Activated T-cell treated with anti-CD3 and anti-CD28 coated beads, Interleukin-2, amount 50 U/mL, for 72 hours (primary cell): ENCODE measurements around the gene ASPDH. TPM values are rescaled to one million over a fixed set of nuclear protein-coding genes. Genes with fewer than 3 reads are reported as not detected.

Experiments
- ATAC-seq, 2 donors: fragments of 150-1000 bp; cut with Tn5 transposase; replicated peaks in 1 of 2; 2 replicates each; pipeline ENCODE4 v1.10.0; 2021; ENCODE audit warnings: moderate library complexity in 2 of 2, mild to moderate bottlenecking in 1 of 2
- DNase-seq, 2 donors: peaks; one replicate each; pipeline ENCODE4 v3.0.0; 2021 to 2022; ENCODE audit warnings: mixed read lengths in 1 of 2
- H3K27ac Mint-ChIP-seq: one replicate; pipeline ENCODE4 v1.8.0; 2022; ENCODE audit warnings: mild to moderate bottlenecking, moderate library complexity, mixed read lengths
- H3K27me3 Mint-ChIP-seq: one replicate; pipeline ENCODE4 v1.8.0; 2022; ENCODE audit warnings: low read depth, mixed read lengths
- H3K36me3 Mint-ChIP-seq, 2 donors: one replicate each; pipeline ENCODE4 v1.8.0; 2022; ENCODE audit warnings: mixed read lengths in 2 of 2, mild to moderate bottlenecking in 1 of 2; ENCODE audit not compliant: insufficient read depth in 2 of 2
- H3K4me1 Mint-ChIP-seq: one replicate; pipeline ENCODE4 v1.8.0; 2022; ENCODE audit warnings: low read depth, mixed read lengths
- H3K4me3 Mint-ChIP-seq, 2 donors: one replicate each; pipeline ENCODE4 v1.8.0; 2022; ENCODE audit warnings: mild to moderate bottlenecking in 2 of 2, mixed read lengths in 2 of 2, moderate library complexity in 2 of 2
- H3K9me3 Mint-ChIP-seq, 2 donors: one replicate each; pipeline ENCODE4 v1.8.0; 2022; ENCODE audit warnings: mixed read lengths in 2 of 2
- total RNA-seq, 2 donors: library from RNA; stranded (reverse); gene quantifications; one replicate each; pipeline ENCODE4 v1.2.3, GENCODE V29; 2022

The ASPDH gene
- total RNA-seq, 2 donors from 2014 or later, result not detected

GRCh38 chr19:50467566-50467965 is 46.1 kb downstream of the ASPDH start:
- Mint-ChIP-seq H3K9me3 (no peaks in the 10 kb centered on the region), H3K36me3 (no peaks in the 10 kb centered on the region), H3K4me3 (no peak overlapping the region), H3K27ac (no peak overlapping the region), H3K4me1 (no peaks in the 10 kb centered on the region), H3K27me3 (no peaks in the 10 kb centered on the region)
- no peak for ATAC-seq
- DNase-seq, result no peak

- Mint-ChIP-seq H3K27me3 (no peaks in the 10 kb centered on the region), H3K4me1 (no peaks in the 10 kb centered on the region), H3K9me3 (no peaks in the 10 kb centered on the region), H3K4me3 (no peak overlapping the region), H3K36me3 (no peaks in the 10 kb centered on the region), H3K27ac (no peak overlapping the region)
- no peak for DNase-seq
- ATAC-seq, result no peak
Observed at GRCh38 chr19:50466706-50467039, 47.0 kb downstream of the ASPDH start.

- Mint-ChIP-seq H3K4me1 (peaks cover 4% of the 10 kb centered on the region), H3K27me3 (no peaks in the 10 kb centered on the region), H3K36me3 (no peaks in the 10 kb centered on the region), H3K27ac (no peak overlapping the region), H3K9me3 (no peaks in the 10 kb centered on the region), H3K4me3 (no peak overlapping the region)
- ATAC-seq, result no peak
- no peak for DNase-seq
Observed at GRCh38 chr19:50465986-50466705, 47.6 kb downstream of the ASPDH start.

GRCh38 chr19:50465000-50465399 is 48.7 kb downstream of the ASPDH start:
- Mint-ChIP-seq H3K36me3 (no peaks in the 10 kb centered on the region), H3K4me1 (peaks cover 14% of the 10 kb centered on the region), H3K27ac (no peak overlapping the region), H3K9me3 (no peaks in the 10 kb centered on the region), H3K27me3 (no peaks in the 10 kb centered on the region), H3K4me3 (no peak overlapping the region)
- DNase-seq (no peak), ATAC-seq (no peak)

GRCh38 chr19:50464348-50464747 is 49.4 kb downstream of the ASPDH start:
- Mint-ChIP-seq H3K36me3 (no peaks in the 10 kb centered on the region), H3K4me1 (peaks cover 19% of the 10 kb centered on the region), H3K27me3 (no peaks in the 10 kb centered on the region), H3K27ac (no peak overlapping the region), H3K9me3 (no peaks in the 10 kb centered on the region), H3K4me3 (no peak overlapping the region)
- ATAC-seq (no peak), DNase-seq (no peak)

GRCh38 chr19:50462970-50463369 is 50.7 kb downstream of the ASPDH start:
- no peak for ATAC-seq
- Mint-ChIP-seq H3K9me3 (no peaks in the 10 kb centered on the region), H3K27me3 (peaks cover 5% of the 10 kb centered on the region), H3K4me1 (peaks cover 19% of the 10 kb centered on the region), H3K36me3 (no peaks in the 10 kb centered on the region), H3K27ac (no peak overlapping the region), H3K4me3 (no peak overlapping the region)
- DNase-seq, result no peak

Other genes starting within 250 kb of the ASPDH start
- gene KCNC3, start 184.5 kb downstream of the ASPDH start, total RNA-seq, result 1 to 10 TPM; 5.2 to 8.3 TPM
- gene NAPSA, start 148.3 kb downstream of the ASPDH start, total RNA-seq, result 10 to 100 TPM; 43.2 to 53.3 TPM
- gene NR1H2, start 137.5 kb downstream of the ASPDH start, total RNA-seq, result 10 to 100 TPM; 68.2 to 80.1 TPM
- gene POLD1, start 129.6 kb downstream of the ASPDH start, total RNA-seq, result 100 to 1,000 TPM; 133 to 162 TPM
- 1 to 10 TPM; 1.6 to 2.1 TPM for gene SPIB, start 95.0 kb downstream of the ASPDH start, total RNA-seq
- gene MYBPC2, start 81.0 kb downstream of the ASPDH start, total RNA-seq, result 1 to 10 TPM in 1 of 2 donors, under 1 TPM in 1; 0.86 to 1.3 TPM
- gene EMC10, start 37.4 kb downstream of the ASPDH start, total RNA-seq, result 10 to 100 TPM; 26.6 to 33.9 TPM
- under 1 TPM in 1 of 2 donors, not detected in 1; 0.76 TPM for gene GARIN5A, start 37.1 kb downstream of the ASPDH start, total RNA-seq
- gene JOSD2, start 2.7 kb downstream of the ASPDH start, total RNA-seq, result 10 to 100 TPM; 27.6 to 34.0 TPM
- gene LRRC4B, start 54.5 kb upstream of the ASPDH start, total RNA-seq, result under 1 TPM in 1 of 2 donors, not detected in 1; 0.58 TPM
- under 1 TPM; 0.41 to 0.72 TPM for gene SYT3, start 126.0 kb upstream of the ASPDH start, total RNA-seq
- gene C19orf81, start 135.5 kb upstream of the ASPDH start, total RNA-seq, result 1 to 10 TPM; 5.1 to 5.7 TPM
- gene SHANK1, start 205.9 kb upstream of the ASPDH start, total RNA-seq, result under 1 TPM in 1 of 2 donors, not detected in 1; 0.07 TPM
- 1 to 10 TPM; 2.0 to 3.4 TPM for gene CLEC11A, start 209.5 kb upstream of the ASPDH start, total RNA-seq